ENCODE measurements around the gene POLH.
"Not testable (repeated sequence)": the region's sequence is repeated elsewhere in the genome, so short reads cannot be mapped to it uniquely, and the experiment has no call there.

The POLH gene

GRCh38 chr6:43588194-43588593 lies 12.2 kb downstream of the POLH start:
- Histone ChIP-seq H3K4me3 (no peak overlapping the region), H3K9me3 (no peaks in the 10 kb centered on the region), H3K4me1 (no peaks in the 10 kb centered on the region), H3K27me3 (no peaks in the 10 kb centered on the region), H3K27ac (no peak overlapping the region), H3K36me3 (peaks cover 29 to 85% (median 46%) of the 10 kb centered on the region in 3 donors)
- TF ChIP-seq, protein P1, sequence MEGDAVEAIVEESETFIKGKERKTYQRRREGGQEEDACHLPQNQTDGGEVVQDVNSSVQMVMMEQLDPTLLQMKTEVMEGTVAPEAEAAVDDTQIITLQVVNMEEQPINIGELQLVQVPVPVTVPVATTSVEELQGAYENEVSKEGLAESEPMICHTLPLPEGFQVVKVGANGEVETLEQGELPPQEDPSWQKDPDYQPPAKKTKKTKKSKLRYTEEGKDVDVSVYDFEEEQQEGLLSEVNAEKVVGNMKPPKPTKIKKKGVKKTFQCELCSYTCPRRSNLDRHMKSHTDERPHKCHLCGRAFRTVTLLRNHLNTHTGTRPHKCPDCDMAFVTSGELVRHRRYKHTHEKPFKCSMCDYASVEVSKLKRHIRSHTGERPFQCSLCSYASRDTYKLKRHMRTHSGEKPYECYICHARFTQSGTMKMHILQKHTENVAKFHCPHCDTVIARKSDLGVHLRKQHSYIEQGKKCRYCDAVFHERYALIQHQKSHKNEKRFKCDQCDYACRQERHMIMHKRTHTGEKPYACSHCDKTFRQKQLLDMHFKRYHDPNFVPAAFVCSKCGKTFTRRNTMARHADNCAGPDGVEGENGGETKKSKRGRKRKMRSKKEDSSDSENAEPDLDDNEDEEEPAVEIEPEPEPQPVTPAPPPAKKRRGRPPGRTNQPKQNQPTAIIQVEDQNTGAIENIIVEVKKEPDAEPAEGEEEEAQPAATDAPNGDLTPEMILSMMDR (IDR thresholded peaks at IDR 0.05) = no peak
- intact Hi-C loops (cut with DNase I; ENCODE audit: low total_unique reads) = no loop called here
- no peak for DNase-seq

DNA sequence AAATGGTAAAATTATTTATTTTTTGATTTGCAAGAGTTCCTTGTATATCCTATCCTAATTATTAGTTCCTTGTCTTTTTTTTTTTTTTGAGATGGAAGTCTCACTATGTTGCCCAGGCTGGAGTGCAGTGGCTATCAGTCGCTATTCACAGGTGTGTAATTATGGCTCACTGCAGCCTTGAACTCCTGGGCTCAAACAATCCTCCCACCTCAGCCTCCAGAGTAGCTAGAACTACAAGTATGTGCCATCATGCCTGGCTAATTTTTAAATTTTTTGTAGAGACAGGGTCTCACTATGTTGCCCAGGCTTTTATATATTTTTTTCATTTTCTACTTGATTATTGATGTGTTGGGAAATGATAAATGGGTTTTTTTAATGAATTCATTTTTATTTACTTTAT lies 13.6 kb downstream of the POLH start:
- DNase-seq; H3K27me3 ChIP-seq; H3K4me3 ChIP-seq; intact Hi-C loops (cut with DNase I; ENCODE audit: low total_unique reads); H3K27ac ChIP-seq; H3K9me3 ChIP-seq; H3K4me1 ChIP-seq: not testable (repeated sequence)
- peaks cover 19 to 71% (median 39%) of the 10 kb centered on the region in 3 donors for H3K36me3 ChIP-seq

- Histone ChIP-seq H3K4me1 (no peaks in the 10 kb centered on the region), H3K4me3 (no peak overlapping the region), H3K27me3 (no peaks in the 10 kb centered on the region), H3K36me3 (peaks cover 12 to 44% (median 14%) of the 10 kb centered on the region in 3 donors), H3K27ac (no peak overlapping the region), H3K9me3 (no peaks in the 10 kb centered on the region)
- TF ChIP-seq, protein P1 (IDR thresholded peaks at IDR 0.05) = no peak
- no peak for DNase-seq
- intact Hi-C loops (cut with DNase I; ENCODE audit: low total_unique reads) = no loop called here
Observed at GRCh38 chr6:43593938-43594337, 18.0 kb downstream of the POLH start.

- Histone ChIP-seq H3K4me1 (no peaks in the 10 kb centered on the region), H3K36me3 (peaks cover 34 to 76% (median 37%) of the 10 kb centered on the region in 3 donors), H3K27me3 (no peaks in the 10 kb centered on the region), H3K9me3 (no peaks in the 10 kb centered on the region), H3K4me3 (no peak overlapping the region), H3K27ac (no peak overlapping the region)
- intact Hi-C loops (cut with DNase I; ENCODE audit: low total_unique reads) = no loop called here
- TF ChIP-seq, protein P1 (IDR thresholded peaks at IDR 0.05) = no peak
- DNase-seq = no peak
Observed at GRCh38 chr6:43600595-43600994, 24.6 kb downstream of the POLH start.

DNA sequence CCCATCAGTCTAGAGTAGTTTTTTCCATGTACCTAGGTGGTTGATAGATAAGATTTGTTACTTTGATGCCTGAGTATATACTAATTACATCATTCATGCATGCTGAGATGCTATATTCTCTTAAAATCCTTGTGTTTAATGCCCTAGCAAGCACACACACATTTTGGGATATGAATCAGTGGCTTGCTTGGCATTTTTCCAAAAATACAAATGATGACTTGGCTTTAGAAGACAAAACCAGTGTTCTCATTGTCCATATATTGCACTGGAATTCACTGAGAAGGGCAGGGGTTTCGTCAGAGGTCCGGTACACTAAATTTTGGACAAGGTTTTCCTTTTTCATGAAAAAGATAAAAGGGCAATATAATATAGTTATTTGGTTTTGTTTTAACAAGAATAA lies 28.2 kb downstream of the POLH start:
- no peaks in the 10 kb centered on the region for H3K9me3 ChIP-seq
- no peak overlapping the region for H3K27ac ChIP-seq
- TF ChIP-seq, protein P1 (IDR thresholded peaks at IDR 0.05) = no peak
- DNase-seq = no peak
- H3K27me3 ChIP-seq = no peaks in the 10 kb centered on the region
- H3K36me3 ChIP-seq = peaks cover 21 to 80% (median 35%) of the 10 kb centered on the region in 3 donors
- H3K4me3 ChIP-seq = no peak overlapping the region
- no peaks in the 10 kb centered on the region for H3K4me1 ChIP-seq
- intact Hi-C loops (cut with DNase I; ENCODE audit: low total_unique reads) = no loop called here

DNA sequence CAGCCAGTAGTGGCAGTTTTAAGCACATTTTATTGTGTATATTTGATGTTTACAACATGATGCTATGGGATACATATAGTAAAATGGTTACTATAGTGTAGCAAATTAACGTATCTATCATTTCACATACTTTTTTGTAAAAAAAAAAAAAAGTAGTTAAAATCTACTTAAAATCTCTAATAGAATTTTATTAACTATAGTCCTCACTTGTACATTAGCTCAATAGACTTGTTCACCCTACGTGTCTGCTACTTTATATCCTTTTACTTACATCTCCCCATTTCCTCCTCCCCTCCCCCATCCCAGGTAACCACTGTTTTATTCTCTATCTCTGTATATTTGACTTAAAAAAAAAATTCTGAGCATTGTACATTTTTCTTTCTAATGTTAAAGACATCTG lies 30.0 kb downstream of the POLH start:
- Histone ChIP-seq H3K4me3 (no peak overlapping the region), H3K36me3 (peaks cover 17 to 74% (median 39%) of the 10 kb centered on the region in 3 donors), H3K9me3 (no peaks in the 10 kb centered on the region), H3K27ac (no peak overlapping the region), H3K4me1 (no peaks in the 10 kb centered on the region), H3K27me3 (no peaks in the 10 kb centered on the region)
- DNase-seq = no peak
- intact Hi-C loops (cut with DNase I; ENCODE audit: low total_unique reads) = no loop called here
- TF ChIP-seq, protein P1 (IDR thresholded peaks at IDR 0.05) = no peak
